B cell (primary cell): ENCODE data around the gene AADAT. TPM values are rescaled to one million over a fixed set of nuclear protein-coding genes. Genes with fewer than 3 reads are reported as not detected.

ENCODE experiments used
- ATAC-seq: fragments of 200-7000 bp; cut with Tn5 transposase; one replicate; pipeline ENCODE4 v1.10.0; 2021; ENCODE audit warnings: low read depth, mild to moderate bottlenecking, moderate number of reproducible peaks, moderate library complexity
- CTCF ChIA-PET: fragments of 350-600 bp; sonication (Branson Sonifier 250); formaldehyde crosslinking; loops from one replicate; lab custom pipeline; 2021; ENCODE audit warnings: antibody characterized with exemption, inconsistent platforms; lab: Charles Lee
- POLR2A ChIA-PET: fragments of 350-600 bp; sonication (Branson Sonifier 250); formaldehyde crosslinking; loops from one replicate; lab custom pipeline; 2021; ENCODE audit warnings: antibody characterized with exemption; lab: Charles Lee
- DNase-seq: peaks from one replicate; pipeline ENCODE4 v3.0.0; 2013
- H2AFZ ChIP-seq: 2 replicates; pipeline ENCODE4 v1.6.1; 2012; ENCODE audit warnings: mild to moderate bottlenecking, low read depth, low read length; ENCODE audit not compliant: insufficient read depth, poor library complexity, severe bottlenecking
- H3K27ac ChIP-seq, 2 donors: 1 replicate in 1 of 2; 2 replicates in 1 of 2; pipeline ENCODE4 v1.5.1; 2012 to 2013; ENCODE audit warnings: low read length in 2 of 2, mild to moderate bottlenecking in 2 of 2, moderate library complexity in 1 of 2
- H3K27me3 ChIP-seq, 4 experiments: fragments of 200-600 bp in 1 of 4; sonication (generic) in 1 of 4; replicated peaks in 1 of 4; 1 replicate in 2 of 4; 2 replicates in 2 of 4; pipeline versions ENCODE4 v1.6.1 to v1.7.0; 2013 to 2016; ENCODE audit warnings: low read length in 3 of 4, mild to moderate bottlenecking in 2 of 4, mixed read lengths in 1 of 4, moderate library complexity in 1 of 4; ENCODE audit not compliant: insufficient read depth in 4 of 4, control insufficient read depth in 3 of 4; ENCODE audit errors: control extremely low read depth in 1 of 4
- H3K36me3 ChIP-seq, 2 experiments: replicated peaks in 1 of 2; 1 replicate in 1 of 2; 2 replicates in 1 of 2; pipeline versions ENCODE4 v1.6.1 to v1.7.1; 2013; ENCODE audit warnings: low read length in 1 of 2; ENCODE audit not compliant: insufficient read depth in 2 of 2, control insufficient read depth in 1 of 2; ENCODE audit errors: control extremely low read depth in 1 of 2, extremely low read depth in 1 of 2
- H3K4me1 ChIP-seq, 2 donors: fragments of 200-600 bp in 1 of 2; sonication (generic) in 1 of 2; 1 replicate in 1 of 2; 2 replicates in 1 of 2; pipeline versions ENCODE4 v1.5.1 to v1.6.1; 2013 to 2017; ENCODE audit warnings: low read length in 2 of 2; ENCODE audit not compliant: control insufficient read depth in 2 of 2, insufficient read depth in 2 of 2
- H3K4me2 ChIP-seq: replicated peaks from 2 replicates; pipeline ENCODE3; 2012; ENCODE audit warnings: mild to moderate bottlenecking, low read depth, low read length; ENCODE audit not compliant: poor library complexity, severe bottlenecking
- H3K4me3 ChIP-seq, 5 experiments: fragments of 200-600 bp in 1 of 5; sonication (generic) in 1 of 5; 1 replicate in 3 of 5; 2 replicates in 2 of 5; pipeline versions ENCODE4 v1.5.1 to v1.7.0; 2011 to 2016; ENCODE audit warnings: low read length in 4 of 5, mild to moderate bottlenecking in 4 of 5, low read depth in 2 of 5, control low read depth in 1 of 5, moderate library complexity in 1 of 5; ENCODE audit not compliant: insufficient read depth in 1 of 5; ENCODE audit errors: control extremely low read depth in 1 of 5, extremely low read depth in 1 of 5
- H3K79me2 ChIP-seq: fragments of 200-600 bp; sonication (generic); one replicate; pipeline ENCODE4 v1.6.0; 2016; ENCODE audit warnings: low read length; ENCODE audit not compliant: control insufficient read depth, insufficient read depth
- H3K9ac ChIP-seq: fragments of 200-600 bp; sonication (generic); 2 replicates; pipeline ENCODE4 v1.6.1; 2017; ENCODE audit warnings: mild to moderate bottlenecking, low read length, moderate library complexity
- H3K9me3 ChIP-seq, 3 donors: one replicate each; pipeline versions ENCODE4 v1.6.1 to v1.7.1; 2013; ENCODE audit warnings: low read length in 2 of 3; ENCODE audit not compliant: control insufficient read depth in 2 of 3, insufficient read depth in 1 of 3; ENCODE audit errors: control extremely low read depth in 1 of 3
- H4K20me1 ChIP-seq: 2 replicates; pipeline ENCODE4 v1.6.0; 2012; ENCODE audit warnings: mild to moderate bottlenecking, low read length; ENCODE audit not compliant: insufficient read depth, control insufficient read depth, poor library complexity, severe bottlenecking
- H3K27ac Mint-ChIP-seq: one replicate; pipeline ENCODE4 v1.8.0; 2021; ENCODE audit warnings: mixed read lengths
- H3K27me3 Mint-ChIP-seq: one replicate; pipeline ENCODE4 v1.8.0; 2021; ENCODE audit warnings: mixed read lengths
- H3K4me1 Mint-ChIP-seq: one replicate; pipeline ENCODE4 v1.8.0; 2021; ENCODE audit warnings: mixed read lengths
- H3K4me3 Mint-ChIP-seq: one replicate; pipeline ENCODE4 v1.8.0; 2021; ENCODE audit warnings: mixed read lengths
- H3K9me3 Mint-ChIP-seq: one replicate; pipeline ENCODE4 v1.8.0; 2022; ENCODE audit warnings: mixed read lengths; ENCODE audit not compliant: insufficient read depth
- EZH2 ChIP-seq: IDR thresholded peaks from 2 replicates; pipeline ENCODE4 v1.6.1; 2012; ENCODE audit warnings: borderline replicate concordance, low read depth, mild to moderate bottlenecking, moderate library complexity, low read length; ENCODE audit not compliant: insufficient read depth, poor library complexity, severe bottlenecking
- WGBS: methylation state at CpG from one replicate; pipeline ENCODE4 v1.1.5; 2013; ENCODE audit warnings: missing lambda C conversion rate; ENCODE audit not compliant: insufficient coverage; 5-methylcytosine and 5-hydroxymethylcytosine counted together
- intact Hi-C: fragments of 100-400 bp; cut with micrococcal nuclease; formaldehyde crosslinking; loops from one replicate; pipeline ENCODE4 v1.10.0; 2022
- polyA plus RNA-seq: library from polyadenylated mRNA; depleted of rRNA; stranded (reverse); fragments of >200 nt; gene quantifications from 2 replicates; pipeline ENCODE4 v1.2.3, GENCODE V29; 2012
- total RNA-seq, 2 donors: library from RNA; stranded (reverse); fragments of 120-200 nt in 1 of 2; gene quantifications; 1 replicate in 1 of 2; 2 replicates in 1 of 2; pipeline versions ENCODE4 v1.2.3 to v1.2.4, GENCODE V29; 2013 to 2022
- TF ChIP-seq, protein P1 (sequence below): fragments of 200-600 bp; IDR thresholded peaks from one replicate; pipeline ENCODE4 v1.8.0; 2022; ENCODE audit warnings: antibody characterized with exemption, mild to moderate bottlenecking

Gene AADAT
- total and polyA plus RNA-seq, 2 donors (not counting 1 experiment from before 2014, with no cell fraction given): not detected

DNA sequence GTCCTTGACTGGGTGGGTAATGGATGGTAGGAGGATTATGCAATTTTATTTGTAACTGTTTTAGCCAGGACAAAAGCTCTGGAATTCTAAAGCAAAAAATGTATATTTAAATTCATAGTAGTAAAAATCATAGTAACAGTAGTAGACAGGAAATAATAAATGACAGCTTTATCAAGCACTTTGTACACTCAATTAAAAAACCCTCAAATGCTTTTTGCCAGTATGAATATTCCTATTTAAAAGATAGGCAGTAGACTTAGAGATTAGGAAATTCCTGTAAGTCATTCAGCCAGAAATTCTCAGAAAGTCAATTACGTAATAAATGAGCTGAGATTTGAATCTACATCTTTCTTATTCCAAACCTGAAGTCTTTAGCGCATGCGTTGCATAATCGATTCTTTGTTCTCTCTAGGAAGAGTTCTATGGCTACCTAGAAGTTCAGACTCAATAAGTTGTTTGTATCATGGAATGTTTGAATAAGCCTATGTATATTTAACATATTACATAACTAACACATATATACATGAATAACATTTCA lies 2.5 kb downstream of the AADAT start:
- H3K9me3 ChIP-seq: peaks cover 0 to 8% (median 0%) of the 10 kb centered on the region in 3 donors
- intact Hi-C loops: no loop called here
- no peak overlapping the region for H3K27ac Mint-ChIP-seq
- no CpG with 5 or more reads among the region's 4 CpGs for WGBS
- H4K20me1 ChIP-seq: no peaks in the 10 kb centered on the region
- no peak overlapping the region for H3K4me3 Mint-ChIP-seq
- no peak overlapping the region for H3K9ac ChIP-seq
- TF ChIP-seq, protein P1, sequence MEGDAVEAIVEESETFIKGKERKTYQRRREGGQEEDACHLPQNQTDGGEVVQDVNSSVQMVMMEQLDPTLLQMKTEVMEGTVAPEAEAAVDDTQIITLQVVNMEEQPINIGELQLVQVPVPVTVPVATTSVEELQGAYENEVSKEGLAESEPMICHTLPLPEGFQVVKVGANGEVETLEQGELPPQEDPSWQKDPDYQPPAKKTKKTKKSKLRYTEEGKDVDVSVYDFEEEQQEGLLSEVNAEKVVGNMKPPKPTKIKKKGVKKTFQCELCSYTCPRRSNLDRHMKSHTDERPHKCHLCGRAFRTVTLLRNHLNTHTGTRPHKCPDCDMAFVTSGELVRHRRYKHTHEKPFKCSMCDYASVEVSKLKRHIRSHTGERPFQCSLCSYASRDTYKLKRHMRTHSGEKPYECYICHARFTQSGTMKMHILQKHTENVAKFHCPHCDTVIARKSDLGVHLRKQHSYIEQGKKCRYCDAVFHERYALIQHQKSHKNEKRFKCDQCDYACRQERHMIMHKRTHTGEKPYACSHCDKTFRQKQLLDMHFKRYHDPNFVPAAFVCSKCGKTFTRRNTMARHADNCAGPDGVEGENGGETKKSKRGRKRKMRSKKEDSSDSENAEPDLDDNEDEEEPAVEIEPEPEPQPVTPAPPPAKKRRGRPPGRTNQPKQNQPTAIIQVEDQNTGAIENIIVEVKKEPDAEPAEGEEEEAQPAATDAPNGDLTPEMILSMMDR: no peak
- TF ChIP-seq EZH2: no peak
- ChIA-PET CTCF (no interaction called here), POLR2A (no interaction called here)
- ATAC-seq (no peak), DNase-seq (no peak)
- peaks cover 5% of the 10 kb centered on the region in 2 donors for H3K4me1 ChIP-seq
- no peak overlapping the region for H3K27ac ChIP-seq
- H3K79me2 ChIP-seq: no peaks in the 10 kb centered on the region
- peaks cover 35% of the 10 kb centered on the region for H3K27me3 Mint-ChIP-seq
- H3K9me3 Mint-ChIP-seq: no peaks in the 10 kb centered on the region
- H3K4me3 ChIP-seq: no peak overlapping the region
- no peak overlapping the region for H3K4me2 ChIP-seq
- H3K4me1 Mint-ChIP-seq: peaks cover 15% of the 10 kb centered on the region
- no peaks in the 10 kb centered on the region for H3K36me3 ChIP-seq
- no peak overlapping the region for H2AFZ ChIP-seq
- peaks cover 0 to 15% (median 10%) of the 10 kb centered on the region in 4 experiments for H3K27me3 ChIP-seq

DNA sequence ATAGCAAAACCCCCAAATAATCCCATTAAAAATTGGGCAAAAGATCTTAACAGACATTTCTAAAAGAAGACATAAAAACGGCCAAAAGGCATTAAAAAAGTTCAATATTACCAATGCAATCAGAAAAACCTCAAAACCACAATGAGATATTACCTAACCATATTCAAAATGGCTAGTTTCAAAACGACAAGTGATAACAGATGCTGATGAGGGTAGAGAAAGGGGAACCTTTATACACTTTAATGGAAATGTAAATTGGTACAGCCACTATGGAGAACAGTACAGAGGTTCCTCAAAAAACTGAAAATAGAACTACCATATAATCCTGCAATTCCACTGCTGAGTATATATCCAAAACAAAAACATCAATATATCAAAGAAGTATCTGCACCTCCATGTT lies 6.2 kb downstream of the AADAT start:
- Histone ChIP-seq H3K79me2 (no peaks in the 10 kb centered on the region), H3K36me3 (no peaks in the 10 kb centered on the region), H2AFZ (no peak overlapping the region), H3K4me2 (no peak overlapping the region), H3K27ac (no peak overlapping the region), H4K20me1 (no peaks in the 10 kb centered on the region), H3K27me3 (peaks cover 0 to 8% (median 1%) of the 10 kb centered on the region in 4 experiments), H3K9ac (no peak overlapping the region), H3K4me3 (no peak overlapping the region), H3K9me3 (no peaks in the 10 kb centered on the region), H3K4me1 (no peaks in the 10 kb centered on the region)
- Mint-ChIP-seq H3K4me1 (no peaks in the 10 kb centered on the region), H3K4me3 (no peak overlapping the region), H3K9me3 (peaks cover 2% of the 10 kb centered on the region), H3K27me3 (peaks cover 26% of the 10 kb centered on the region), H3K27ac (no peak overlapping the region)
- CTCF ChIA-PET: no interaction called here
- ATAC-seq (no peak), DNase-seq (no peak)
- intact Hi-C loops: no loop called here
- 40% methylated on average over 1 of the region's 2 CpGs for WGBS
- TF ChIP-seq, protein P1: no peak
- TF ChIP-seq EZH2: no peak
- POLR2A ChIA-PET: no interaction called here
